Measurements from ENCODE around the gene HBEGF. TPM values are rescaled to one million over a fixed set of nuclear protein-coding genes. Genes with fewer than 3 reads are reported as not detected.

The HBEGF gene
- total RNA-seq, 1 donor from 2014 or later: 73.9 TPM

- no peak for DNase-seq (ENCODE audit: low spot score)
- intact Hi-C loops (cut with DNase I): loop anchor here (5.0 kb wide), 1 partner anchor 41 kb away; no protein-coding TSS in a partner anchor
These were observed 58.4 kb downstream of the HBEGF start for GRCh38 chr5:140287801-140288521.

- no peak for DNase-seq (ENCODE audit: low spot score)
- intact Hi-C loops (cut with DNase I): loop anchor here (5.0 kb wide), 1 partner anchor 39 kb away; no protein-coding TSS in a partner anchor
These were observed 60.0 kb downstream of the HBEGF start for GRCh38 chr5:140286424-140286823.

- no peak for DNase-seq (ENCODE audit: low spot score)
- intact Hi-C loops (cut with DNase I): no loop called here
These were observed 62.4 kb downstream of the HBEGF start for GRCh38 chr5:140284013-140284412.

Other genes with a start within 250 kb of the HBEGF start
- gene PURA, start 232.5 kb downstream of the HBEGF start, total RNA-seq: 30.7 TPM
- 15.9 TPM for gene IGIP, start 220.7 kb downstream of the HBEGF start, total RNA-seq
- gene CYSTM1, start 171.4 kb downstream of the HBEGF start, total RNA-seq: 111 TPM
- 71.7 TPM for gene PFDN1, start 43.5 kb downstream of the HBEGF start, total RNA-seq
- 0.19 TPM for gene SLC4A9, start 13.6 kb upstream of the HBEGF start, total RNA-seq
- 73.0 TPM for gene ANKHD1, start 55.2 kb upstream of the HBEGF start, total RNA-seq
- gene EIF4EBP3, start 201.1 kb upstream of the HBEGF start, total RNA-seq: 20.6 TPM
- gene SRA1, start 210.9 kb upstream of the HBEGF start, total RNA-seq: 31.8 TPM
- gene APBB3, start 218.0 kb upstream of the HBEGF start, total RNA-seq: 18.4 TPM
- 81.8 TPM for gene SLC35A4, start 218.2 kb upstream of the HBEGF start, total RNA-seq